ENCODE data around the gene ATP6V1F.

ATP6V1F gene

GRCh38 chr7:128884561-128885369 lies 22.1 kb downstream of the ATP6V1F start:
- FAIRE-seq, result no peak

- no peak for FAIRE-seq
Measured at GRCh38 chr7:128885370-128886187, 22.9 kb downstream of the ATP6V1F start.

DNA sequence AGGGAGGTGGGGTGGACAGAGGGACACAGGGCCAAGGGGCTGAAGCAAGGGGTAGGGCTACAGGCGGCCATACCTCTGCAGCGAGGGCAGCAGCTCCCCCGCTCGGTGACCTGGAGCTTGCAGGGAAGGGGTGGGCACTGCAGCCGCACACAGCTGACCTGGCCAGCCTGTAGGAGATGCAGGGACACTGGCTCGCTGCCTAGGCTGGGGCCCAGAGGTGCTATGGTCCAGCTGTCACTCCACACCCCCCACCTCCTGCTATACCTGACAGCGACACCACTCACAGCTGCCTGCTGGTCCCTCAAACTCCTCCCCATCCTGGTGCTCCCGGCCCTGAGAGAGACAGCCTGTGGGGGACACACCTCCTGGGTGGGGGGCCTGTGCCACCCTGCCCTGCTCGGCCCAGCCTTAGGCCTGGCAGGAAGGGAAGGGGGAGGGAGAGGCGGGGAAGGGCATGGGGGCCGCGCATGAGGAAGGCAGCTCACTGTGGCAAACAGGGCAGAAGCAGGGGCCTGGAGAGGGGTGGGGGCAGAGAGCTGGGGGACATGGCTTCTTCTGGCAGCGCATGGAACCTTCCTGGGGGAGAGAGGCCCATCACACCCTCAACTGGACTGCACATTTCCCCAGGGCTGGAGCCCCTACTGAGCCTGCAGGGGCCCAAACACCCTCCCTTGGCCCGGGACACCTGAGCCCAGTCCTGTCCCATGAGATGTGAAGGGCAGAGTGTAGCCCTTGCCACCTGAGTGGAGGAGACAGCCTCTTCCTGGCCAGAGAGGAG lies 23.9 kb downstream of the ATP6V1F start:
- FAIRE-seq, result no peak

DNA sequence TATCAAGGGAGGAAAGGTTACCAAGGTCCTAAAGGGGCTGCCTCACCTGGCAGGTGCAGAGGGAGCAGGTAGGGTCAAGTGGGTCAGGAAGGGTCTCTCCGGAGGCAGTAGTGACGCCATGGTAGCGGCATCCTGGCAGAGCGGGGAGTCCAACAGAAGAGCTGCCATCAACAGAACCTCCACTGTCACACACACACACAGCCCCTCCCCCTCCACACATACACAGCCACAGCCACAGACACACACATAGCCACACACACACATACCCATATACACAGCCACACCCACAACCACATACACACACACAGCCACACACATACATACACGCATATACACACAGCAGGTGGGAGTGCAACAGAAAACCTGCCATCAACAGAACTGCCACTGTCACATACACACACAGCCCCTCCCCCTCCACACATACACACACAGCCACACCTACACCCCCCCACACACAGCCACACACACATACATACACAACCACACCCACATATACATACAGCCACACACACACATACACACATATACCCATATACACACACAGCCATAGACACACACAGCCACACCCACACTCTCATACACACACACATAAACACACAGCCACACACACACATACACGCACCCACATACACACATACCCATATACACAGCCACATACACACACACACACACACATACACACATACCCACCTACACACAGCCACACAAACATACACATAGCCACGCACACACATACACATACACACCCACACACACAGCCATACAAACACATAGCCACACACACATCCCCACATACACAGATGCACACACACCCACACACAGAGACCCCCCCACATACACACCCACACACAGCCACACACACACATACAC lies 24.7 kb downstream of the ATP6V1F start:
- FAIRE-seq, result no peak

DNA sequence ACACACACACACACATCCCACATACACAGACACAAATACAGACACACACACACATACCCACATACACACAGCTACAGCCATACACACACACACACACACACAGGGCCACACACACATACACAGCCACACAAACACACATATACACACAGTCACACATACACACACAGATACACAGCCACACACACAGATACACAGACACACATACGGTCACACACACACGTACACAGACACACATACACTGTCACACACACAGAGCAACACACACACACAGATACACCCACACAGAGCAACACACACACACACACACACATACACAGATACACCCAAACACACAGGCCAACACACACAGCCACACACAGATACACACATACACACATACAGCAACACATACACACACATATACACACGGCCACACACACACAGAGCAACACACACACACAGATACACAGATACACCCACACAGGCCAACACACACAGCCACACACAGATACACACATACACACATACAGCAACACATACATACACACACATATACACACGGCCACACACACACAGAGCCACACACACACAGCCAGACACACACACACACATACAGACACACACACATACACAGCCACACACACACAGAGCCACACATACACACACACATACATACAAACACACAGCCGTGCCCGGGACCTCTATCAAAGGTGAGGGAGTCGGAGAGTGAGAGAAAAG lies 25.5 kb downstream of the ATP6V1F start:
- FAIRE-seq, result no peak

- no peak for FAIRE-seq
Measured at GRCh38 chr7:128888756-128889095, 26.1 kb downstream of the ATP6V1F start.

- no peak for FAIRE-seq
Measured at GRCh38 chr7:128889121-128889520, 26.5 kb downstream of the ATP6V1F start.

DNA sequence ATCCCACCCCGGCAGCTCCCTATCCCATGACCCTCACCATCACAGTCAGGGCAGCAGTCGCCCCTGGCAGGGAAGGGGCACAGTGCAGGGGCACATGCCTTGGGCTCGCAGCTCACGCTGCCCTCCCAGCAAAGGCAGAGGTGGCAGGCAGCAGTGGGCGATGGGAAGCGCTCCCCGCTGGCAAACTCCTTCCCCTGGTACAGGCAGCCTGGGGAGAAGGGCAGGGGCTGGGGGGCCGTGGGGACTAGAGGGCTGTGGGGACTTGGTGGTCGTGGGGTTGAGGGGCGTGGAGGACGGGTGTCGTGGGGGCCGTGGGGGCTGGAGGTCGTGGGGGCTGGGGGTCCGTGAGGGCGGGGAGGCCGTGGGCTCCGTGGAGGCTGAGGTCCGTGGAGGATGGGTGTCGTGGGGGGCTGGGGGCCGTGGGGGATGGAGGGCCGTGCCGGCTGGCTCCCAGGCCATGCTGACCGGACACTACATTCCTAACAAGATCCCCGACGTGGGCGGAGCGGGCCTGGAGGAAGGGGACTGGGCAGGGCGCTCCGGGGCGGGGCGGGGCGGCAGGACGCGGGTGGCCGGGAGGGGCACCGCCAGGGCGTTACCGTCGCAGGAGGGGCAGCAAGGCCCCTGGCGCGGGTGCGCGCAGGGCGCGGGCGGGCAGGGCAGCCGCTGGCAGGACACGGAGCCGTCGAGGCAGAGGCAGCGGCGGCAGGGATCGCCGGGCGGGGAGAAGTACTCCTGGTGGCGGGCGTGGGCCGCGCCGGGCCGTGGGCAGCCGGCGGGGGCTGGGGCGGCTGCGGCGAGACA lies 27.9 kb downstream of the ATP6V1F start:
- FAIRE-seq, result no peak

GRCh38 chr7:128891110-128891941 lies 28.7 kb downstream of the ATP6V1F start:
- no peak for FAIRE-seq

DNA sequence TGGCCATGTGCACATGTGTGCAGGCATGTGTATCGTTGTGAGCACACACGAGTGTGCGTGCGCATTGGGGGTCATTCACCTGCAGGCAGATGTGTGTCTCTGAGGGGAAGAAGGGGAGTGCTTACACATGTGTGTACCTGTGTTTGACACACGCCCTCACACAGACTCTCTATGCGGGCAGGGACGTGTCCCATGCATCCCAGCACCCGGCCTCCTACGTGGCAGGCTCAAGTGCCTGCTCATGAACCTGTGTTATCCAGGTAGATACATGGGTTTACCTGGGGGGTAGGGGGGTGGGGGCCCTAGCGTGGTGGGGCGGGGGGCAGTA lies 29.2 kb downstream of the ATP6V1F start:
- no peak for FAIRE-seq

DNA sequence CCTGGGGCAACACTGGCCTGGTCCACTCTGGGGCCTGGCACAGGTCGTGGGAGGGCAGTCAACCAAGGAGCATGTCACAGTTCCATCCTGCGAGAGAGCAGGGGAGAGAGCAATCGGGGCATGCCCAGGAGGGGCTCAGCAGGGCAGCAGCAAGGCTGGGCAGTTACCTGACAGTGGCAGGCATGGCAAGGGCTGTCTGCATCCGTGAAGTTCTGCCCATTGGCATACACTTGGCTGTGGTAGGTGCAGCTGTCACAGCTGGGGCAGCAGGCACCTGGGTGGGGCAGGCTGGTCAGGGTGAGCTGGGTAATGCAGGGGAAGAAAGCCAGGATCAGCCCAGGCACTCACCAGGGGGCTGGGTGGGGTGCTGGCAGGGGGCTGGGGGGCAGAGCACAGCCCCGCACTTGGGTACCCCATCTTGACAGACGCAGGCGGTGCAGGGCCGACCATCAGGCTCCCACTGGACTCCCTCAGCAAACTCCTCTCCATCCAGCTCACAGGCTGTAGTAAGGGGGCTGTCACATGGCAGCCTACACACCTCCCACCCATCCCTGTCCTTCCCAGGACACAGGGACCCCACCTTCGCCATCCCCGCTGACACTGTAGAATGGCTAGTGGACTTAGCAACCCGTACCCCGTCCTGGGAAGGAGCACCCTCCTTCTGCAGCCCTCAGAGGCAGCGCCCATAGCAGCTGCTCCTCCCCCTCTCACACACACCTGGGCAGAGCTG lies 30.0 kb downstream of the ATP6V1F start:
- FAIRE-seq, result no peak

- no peak for FAIRE-seq
Measured at GRCh38 chr7:128893251-128894100, 30.8 kb downstream of the ATP6V1F start.

DNA sequence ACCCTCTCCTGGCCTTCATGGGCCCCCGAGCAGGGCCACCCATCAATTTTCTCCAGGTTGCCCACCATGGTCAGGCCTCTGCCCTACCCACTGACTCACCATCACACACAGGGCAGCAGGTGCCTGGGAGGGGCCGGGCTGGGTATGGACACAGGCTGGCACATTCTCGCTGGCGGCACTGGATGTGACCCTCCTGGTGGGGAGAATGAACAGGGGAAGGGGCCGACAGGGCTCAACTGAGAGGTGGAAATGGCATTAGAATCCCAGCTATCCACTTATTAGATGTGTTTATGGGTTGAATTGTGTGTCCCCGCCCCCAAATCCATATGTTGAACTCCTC lies 31.4 kb downstream of the ATP6V1F start:
- FAIRE-seq, result no peak

DNA sequence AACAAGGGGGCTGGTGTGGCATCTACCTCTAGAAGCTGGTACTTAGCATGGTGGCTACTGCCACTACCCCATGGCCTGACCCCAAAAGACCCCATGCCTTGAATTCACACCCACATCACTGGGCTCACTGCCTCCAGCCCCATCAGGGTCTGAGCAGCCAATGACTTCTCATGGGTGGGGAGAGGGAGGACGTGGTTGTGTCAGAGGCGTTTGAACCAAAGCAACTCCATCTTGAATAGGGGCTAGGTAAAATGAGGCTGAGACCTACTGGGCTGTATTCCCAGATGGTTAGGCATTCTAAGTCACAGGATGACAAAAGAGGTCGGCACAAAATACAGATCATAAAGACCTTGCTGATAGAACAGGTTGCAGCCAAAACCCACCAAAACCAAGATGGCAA lies 32.7 kb downstream of the ATP6V1F start:
- FAIRE-seq, result no peak

DNA sequence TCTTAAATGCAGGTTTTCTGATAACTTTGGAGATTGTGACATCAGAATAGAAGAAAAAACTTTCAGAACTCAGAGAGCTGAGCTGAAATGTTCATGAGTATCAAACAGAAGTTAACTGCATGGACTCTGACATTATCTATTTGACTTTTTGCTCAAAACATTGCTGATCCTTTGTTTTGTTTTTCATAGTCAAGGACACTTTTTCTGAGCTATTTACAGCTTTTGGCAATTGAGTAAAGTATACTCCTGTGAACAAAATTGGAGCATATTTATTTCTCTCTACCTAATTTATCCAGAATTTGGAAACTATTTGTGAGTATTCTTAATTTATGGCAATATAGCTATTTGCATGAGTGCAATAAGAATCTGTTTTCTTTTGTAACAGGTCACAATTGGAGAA lies 36.7 kb downstream of the ATP6V1F start:
- FAIRE-seq, result no peak

DNA sequence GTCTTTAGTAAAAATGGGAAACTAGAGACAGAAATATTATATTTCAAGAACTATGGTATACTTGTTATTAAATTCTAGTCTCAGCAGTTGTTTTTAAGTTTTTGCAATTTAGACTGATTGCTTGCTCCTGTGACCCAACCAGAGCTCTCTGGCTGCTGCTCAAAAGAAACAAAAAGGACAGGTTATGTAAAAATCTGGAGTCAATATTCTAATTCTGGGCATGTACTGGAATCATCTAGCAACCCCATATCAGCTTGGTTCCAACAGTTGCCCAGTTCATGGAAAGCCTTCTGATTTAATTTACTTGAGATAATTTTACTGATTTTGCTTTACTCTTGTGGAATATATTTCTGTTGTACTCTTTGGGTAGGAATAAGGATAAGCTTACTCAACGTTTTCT lies 37.6 kb downstream of the ATP6V1F start:
- no peak for FAIRE-seq

DNA sequence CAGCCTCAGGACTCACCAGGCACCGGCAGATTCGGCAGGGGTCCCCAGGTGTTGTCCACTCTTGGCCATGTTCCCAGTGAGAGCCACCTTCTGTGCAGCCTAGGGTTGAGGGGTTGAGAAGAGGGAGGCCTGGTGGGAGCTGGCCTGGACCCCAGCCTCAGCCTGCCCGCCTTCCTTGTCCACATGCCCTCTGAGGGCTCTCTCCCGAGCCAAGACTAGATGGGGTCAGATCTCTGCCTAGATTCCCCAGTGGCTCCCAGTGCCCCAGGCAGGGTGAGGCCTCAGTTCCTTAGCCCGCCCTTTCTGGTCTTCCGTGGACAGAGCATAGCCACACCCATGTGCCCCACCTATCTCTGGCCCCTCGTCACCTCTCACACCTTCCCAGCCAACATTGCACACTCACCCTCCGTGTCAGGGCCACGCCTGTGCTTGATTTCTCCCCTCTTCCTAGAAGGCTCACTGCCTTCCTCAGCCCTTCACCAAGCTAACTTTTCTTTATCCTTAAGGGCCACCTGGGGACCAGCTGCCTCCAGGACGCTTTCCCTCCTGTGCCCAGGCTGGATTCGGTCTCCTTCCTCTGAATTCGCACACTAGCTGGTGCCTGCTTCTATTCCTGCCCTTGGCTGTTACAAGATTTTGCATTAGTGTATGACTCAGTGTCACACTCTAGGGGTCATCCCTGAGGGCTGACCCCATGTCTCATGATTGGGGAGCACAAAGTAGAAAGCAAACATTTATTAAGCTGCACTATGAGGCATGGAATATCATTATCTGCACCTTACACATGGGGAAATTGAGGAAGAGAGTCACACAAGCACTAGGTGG lies 40.3 kb downstream of the ATP6V1F start:
- FAIRE-seq, result no peak

Measured in islet of Langerhans (tissue), 1 donor.